HepG2 (cell line): Measurements from ENCODE around the gene JPT2. TPM values are rescaled to one million over a fixed set of nuclear protein-coding genes. Genes with fewer than 3 reads are reported as not detected.
"Not testable (repeated sequence)": the region's sequence is repeated elsewhere in the genome, so short reads cannot be mapped to it uniquely, and the experiment has no call there.

Source experiments
- ATAC-seq: fragments of 200-7000 bp; cut with Tn5 transposase; 3 replicates; pipeline ENCODE4 v1.9.1; 2020; ENCODE audit warnings: mild to moderate bottlenecking, moderate library complexity
- BruUV-seq: library from RNA; stranded (reverse); fragments of 400-500 nt; replicated peaks from 2 replicates; lab custom pipeline; 2021; lab: Mats Ljungman, UMichigan
- CTCF ChIA-PET: fragments of 300-600 bp; formaldehyde crosslinking; extraction: SDS; loops from one replicate; lab custom pipeline; 2021; ENCODE audit warnings: low total read pairs, inconsistent platforms, low intra/inter-chr PET ratio; lab: Yijun Ruan, JAX
- POLR2A ChIA-PET: fragments of 350-600 bp; sonication (Branson Sonifier 250); formaldehyde crosslinking; loops from one replicate; lab custom pipeline; 2020; ENCODE audit warnings: antibody characterized with exemption, inconsistent platforms; lab: Yijun Ruan, JAX
- DNase-seq: peaks from one replicate; pipeline ENCODE4 v3.0.0-alpha.2; 2015; ENCODE audit warnings: low spot score
- FAIRE-seq: peaks from 3 replicates; lab custom pipeline; 2011; peaks lifted over from hg19 to GRCh38; lab: Jason Lieb, UNC
- H2AFZ ChIP-seq: one replicate; pipeline ENCODE4 v1.6.1; 2011; ENCODE audit warnings: low read length, inconsistent platforms
- H3K27ac ChIP-seq: fragments of 300-600 bp; 3 replicates; pipeline ENCODE4 v1.8.0; 2011; ENCODE audit warnings: mixed run types, mild to moderate bottlenecking, mixed read lengths, low read length, inconsistent platforms; ENCODE audit not compliant: insufficient read depth; ENCODE audit errors: extremely low read length
- H3K27me3 ChIP-seq, 2 experiments: fragments of 200-600 bp in 1 of 2; 2 replicates in 1 of 2; 3 replicates in 1 of 2; pipeline versions ENCODE4 v1.6.0 to v1.8.0; 2011; ENCODE audit warnings: low read length in 2 of 2, mild to moderate bottlenecking in 2 of 2, moderate library complexity in 2 of 2, inconsistent platforms in 1 of 2; ENCODE audit not compliant: insufficient read depth in 2 of 2, control insufficient read depth in 1 of 2
- H3K36me3 ChIP-seq, 2 experiments: fragments of 200-600 bp in 1 of 2; replicated peaks in 1 of 2; 2 replicates in 1 of 2; 3 replicates in 1 of 2; pipeline versions ENCODE4 v1.5.1 to v1.8.0; 2011; ENCODE audit warnings: low read length in 2 of 2, inconsistent platforms in 1 of 2; ENCODE audit not compliant: insufficient read depth in 2 of 2, control insufficient read depth in 1 of 2
- H3K4me1 ChIP-seq: 2 replicates; pipeline ENCODE4 v1.5.1; 2012; ENCODE audit warnings: low read length, inconsistent platforms; ENCODE audit not compliant: insufficient read depth
- H3K4me2 ChIP-seq: 2 replicates; pipeline ENCODE4 v1.6.0; 2011; ENCODE audit warnings: low read depth, low read length, inconsistent platforms
- H3K4me3 ChIP-seq, 3 experiments: fragments of 200-600 bp in 1 of 3; sonication (generic), shearing (Covaris generic) in 1 of 3; replicated peaks in 1 of 3; 2 replicates each; pipeline ENCODE4 v1.5.1; 2011 to 2016; ENCODE audit warnings: low read length in 3 of 3, inconsistent platforms in 2 of 3, low read depth in 2 of 3, mild to moderate bottlenecking in 2 of 3, control low read depth in 1 of 3, mixed read lengths in 1 of 3; ENCODE audit not compliant: insufficient read depth in 1 of 3
- H3K79me2 ChIP-seq: one replicate; pipeline ENCODE4 v1.6.1; 2011; ENCODE audit warnings: low read length, inconsistent platforms; ENCODE audit not compliant: insufficient read depth
- H3K9ac ChIP-seq: 2 replicates; pipeline ENCODE4 v1.6.0; 2011; ENCODE audit warnings: mild to moderate bottlenecking, low read depth, low read length, inconsistent platforms; ENCODE audit not compliant: insufficient read depth
- H3K9me3 ChIP-seq: 2 replicates; pipeline ENCODE4 v1.5.1; 2012; ENCODE audit warnings: mild to moderate bottlenecking, low read length
- H4K20me1 ChIP-seq: 2 replicates; pipeline ENCODE4 v1.6.0; 2011; ENCODE audit warnings: inconsistent platforms, mild to moderate bottlenecking, low read length, moderate library complexity; ENCODE audit not compliant: insufficient read depth
- GPN1 ChIP-seq: sonication (generic); formaldehyde crosslinking; IDR thresholded peaks from 2 replicates; pipeline ENCODE4 v1.5.1; 2020; ENCODE audit warnings: missing genetic modification reagents, borderline replicate concordance
- GZF1 ChIP-seq: sonication (generic); formaldehyde crosslinking; IDR thresholded peaks from 2 replicates; pipeline ENCODE4 v1.5.1; 2020; ENCODE audit warnings: mild to moderate bottlenecking, missing genetic modification reagents
- STAT5B ChIP-seq: sonication (generic); formaldehyde crosslinking; IDR thresholded peaks from 2 replicates; pipeline ENCODE4 v1.4.0; 2020; ENCODE audit warnings: missing genetic modification reagents
- ZBTB42 ChIP-seq: sonication (generic); formaldehyde crosslinking; IDR thresholded peaks from 2 replicates; pipeline ENCODE4 v1.5.0; 2020; ENCODE audit warnings: mild to moderate bottlenecking, missing genetic modification reagents
- ZNF121 ChIP-seq: sonication (generic); formaldehyde crosslinking; IDR thresholded peaks from 2 replicates; pipeline ENCODE4 v1.5.0; 2020; ENCODE audit warnings: mild to moderate bottlenecking, missing genetic modification reagents
- ZNF260 ChIP-seq: sonication (generic); formaldehyde crosslinking; IDR thresholded peaks from 2 replicates; pipeline ENCODE4 v1.4.0; 2020; ENCODE audit warnings: missing genetic modification reagents, low read depth, mild to moderate bottlenecking, borderline replicate concordance
- ZNF446 ChIP-seq: sonication (generic); formaldehyde crosslinking; IDR thresholded peaks from 2 replicates; pipeline ENCODE4 v1.5.0; 2020; ENCODE audit warnings: mild to moderate bottlenecking, missing genetic modification reagents
- ZNF501 ChIP-seq: sonication (generic); formaldehyde crosslinking; IDR thresholded peaks from 2 replicates; pipeline ENCODE4 v1.5.1; 2020; ENCODE audit warnings: mild to moderate bottlenecking, moderate library complexity, missing genetic modification reagents
- ZNF557 ChIP-seq: sonication (generic); formaldehyde crosslinking; IDR thresholded peaks from 2 replicates; pipeline ENCODE4 v1.4.0; 2020; ENCODE audit warnings: missing genetic modification reagents
- ZNF660 ChIP-seq: sonication (generic); formaldehyde crosslinking; IDR thresholded peaks from 2 replicates; pipeline ENCODE4 v1.5.1; 2020; ENCODE audit warnings: mild to moderate bottlenecking, low read depth, missing genetic modification reagents, borderline replicate concordance
- ZNF790 ChIP-seq: sonication (generic); formaldehyde crosslinking; IDR thresholded peaks from 2 replicates; pipeline ENCODE4 v1.8.0; 2022; ENCODE audit warnings: missing genetic modification reagents, mild to moderate bottlenecking, borderline replicate concordance
- WGBS: methylation state at CpG from one replicate; pipeline ENCODE4 v1.1.6; 2017; ENCODE audit warnings: low lambda C conversion rate; 5-methylcytosine and 5-hydroxymethylcytosine counted together
- in situ Hi-C: cut with HindIII; loops from 2 replicates; pipeline ENCODE4 v1.10.0; 2017; ENCODE audit warnings: low pct_unique_long_range_greater_than_20kb; ENCODE audit not compliant: extremely low pct_ligation_motif_present
- intact Hi-C: fragments of 100-400 bp; cut with micrococcal nuclease; formaldehyde crosslinking; loops from one replicate; pipeline ENCODE4 v1.10.0; 2022; ENCODE audit not compliant: unreplicated experiment
- polyA plus RNA-seq, 8 experiments: library from polyadenylated mRNA; depleted of rRNA in 3 of 8; stranded (reverse) in 7 of 8; unstranded in 1 of 8; fragments of >200 nt; fragmentation: Illumina TruSeq in 4 of 8; extraction: Trizol in 4 of 8; gene quantifications; 2 replicates each; pipeline versions ENCODE4 v1.2.1 to v1.2.3, GENCODE V29; 2011 to 2016; ENCODE audit warnings: low read depth in 4 of 8, missing spikeins in 1 of 8, mixed read lengths in 1 of 8; ENCODE audit not compliant: insufficient read depth in 1 of 8
- total RNA-seq, 5 experiments: library from RNA; depleted of rRNA; stranded (reverse); fragments of >200 nt; fragmentation: Illumina TruSeq; extraction: Trizol; gene quantifications; 2 replicates each; pipeline ENCODE4 v1.2.3, GENCODE V29; 2016; ENCODE audit warnings: low read depth in 1 of 5
- TF ChIP-seq, protein P1 (sequence below): sonication (generic); formaldehyde crosslinking; IDR thresholded peaks from 2 replicates; pipeline ENCODE4 v1.4.0; 2020; ENCODE audit warnings: missing genetic modification reagents, borderline replicate concordance

JPT2 gene
- total and polyA plus RNA-seq, 2 of the 13 experiments (the other 11 are each of a cell fraction or from before 2014, with no cell fraction given), result 53.5 to 89.4 TPM

DNA sequence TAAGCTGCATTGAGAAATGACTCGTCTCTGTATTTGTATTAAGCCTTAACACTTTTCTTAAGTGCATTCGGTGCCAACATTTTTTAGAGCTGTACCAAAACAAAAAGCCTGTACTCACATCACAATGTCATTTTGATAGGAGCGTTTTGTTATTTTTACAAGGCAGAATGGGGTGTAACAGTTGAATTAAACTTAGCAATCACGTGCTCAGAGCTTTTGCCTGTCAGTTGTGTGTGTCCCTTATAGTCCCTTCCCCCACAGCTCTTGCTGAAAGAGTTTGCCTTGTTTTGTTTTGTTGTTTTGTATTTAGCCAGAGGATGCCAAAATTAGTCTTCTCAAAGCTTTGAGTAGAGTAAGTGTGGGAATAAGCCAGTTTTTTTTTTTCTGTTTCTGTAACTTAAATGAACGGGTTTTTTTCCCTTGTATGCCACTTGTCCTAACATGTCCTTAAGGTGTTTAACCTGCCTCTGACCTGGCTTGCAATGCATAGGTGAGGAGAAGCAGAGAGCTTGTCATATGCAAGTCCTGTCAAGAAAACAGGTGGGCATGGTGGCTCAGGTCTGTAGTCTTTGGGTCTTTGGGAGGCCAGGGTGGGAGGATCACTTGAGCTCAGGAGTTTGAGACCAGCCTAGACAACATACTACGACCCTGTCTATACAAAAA lies 23.3 kb downstream of the JPT2 start:
- Histone ChIP-seq H3K9me3 (no peaks in the 10 kb centered on the region), H3K4me1 (peaks cover 7% of the 10 kb centered on the region), H3K27ac (no peak overlapping the region), H3K9ac (no peak overlapping the region), H3K79me2 (peaks cover 3% of the 10 kb centered on the region), H3K36me3 (peaks cover 28 to 55% of the 10 kb centered on the region in 2 experiments; a peak in 4 of 5 replicates), H3K27me3 (no peaks in the 10 kb centered on the region; a peak in 1 of 5 replicates), H3K4me2 (no peak overlapping the region), H2AFZ (no peak overlapping the region), H3K4me3 (no peak overlapping the region), H4K20me1 (no peaks in the 10 kb centered on the region)
- ATAC-seq (no peak), DNase-seq (no peak), FAIRE-seq (no peak)
- TF ChIP-seq ZNF446 (CRISPR knock-in tag) (no peak), ZNF660 (CRISPR knock-in tag) (no peak), ZNF557 (CRISPR knock-in tag) (no peak), GPN1 (no peak), STAT5B (CRISPR knock-in tag) (no peak), ZNF501 (CRISPR knock-in tag) (no peak), ZNF260 (no peak), ZBTB42 (CRISPR knock-in tag) (no peak)
- 98% methylated on average over 6 of the region's 6 CpGs for WGBS
- in situ Hi-C loops (no loop called here), intact Hi-C loops (loop anchor here (10.0 kb wide), 1 partner anchor 87 kb away; the partner anchor contains the start of genes CRAMP1 and IFT140)
- ChIA-PET CTCF (no interaction called here), POLR2A (no interaction called here)
- no TSS peak for BruUV-seq

DNA sequence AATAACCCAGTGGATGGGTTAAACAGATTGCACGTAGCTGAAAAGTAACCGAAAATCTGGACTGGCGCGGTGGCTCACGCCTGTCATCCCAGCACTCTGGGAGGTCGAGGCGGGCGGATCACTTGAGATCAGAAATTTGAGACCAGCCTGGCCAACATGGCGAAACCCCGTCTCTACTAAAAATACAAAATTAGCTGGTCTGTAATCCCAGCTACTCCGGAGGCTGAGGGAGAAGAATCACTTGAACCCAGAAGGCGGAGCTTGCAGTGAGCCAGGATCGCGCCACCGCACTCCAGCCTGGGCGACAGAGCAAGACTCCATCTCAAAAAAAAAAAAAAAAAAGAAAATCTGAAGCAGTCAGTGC lies 27.2 kb downstream of the JPT2 start:
- ATAC-seq, result peak; percentile 13
- DNase-seq, H3K9me3 ChIP-seq, BruUV-seq, in situ Hi-C loops, H3K27me3 ChIP-seq, FAIRE-seq, CTCF ChIA-PET: not testable (repeated sequence)
- H3K36me3 ChIP-seq, result peaks cover 5 to 20% of the 10 kb centered on the region in 2 experiments; a peak in 3 of 5 replicates
- POLR2A ChIA-PET, result interaction anchor here (0.6 to 3.9 kb wide), 11 partner anchors 8 to 280 kb away, joined by 3 to 37 read pairs (median 4); partner anchors contain the start of genes CRAMP1, EME2, IFT140 and JPT2
- H4K20me1 ChIP-seq, result peaks cover 16% of the 10 kb centered on the region
- peak overlapping the region; percentile 97 for H3K9ac ChIP-seq
- peak overlapping the region; percentile 89 for H3K4me2 ChIP-seq
- peak overlapping the region; percentile 85 for H3K27ac ChIP-seq
- peak overlapping the region; percentile 81 to 99 (median 95); a peak in 5 of 6 replicates for H3K4me3 ChIP-seq
- WGBS, result 15% methylated on average over 16 of the region's 16 CpGs
- intact Hi-C loops, result loop anchor here (10.0 kb wide), 1 partner anchor 91 kb away; the partner anchor contains the start of genes CRAMP1 and IFT140
- H3K79me2 ChIP-seq, result peaks cover 39% of the 10 kb centered on the region
- peak overlapping the region; percentile 61 for H2AFZ ChIP-seq
- peaks cover 38% of the 10 kb centered on the region for H3K4me1 ChIP-seq
- TF ChIP-seq GZF1 (CRISPR knock-in tag) (0 out of 2 replicates have a peak, but pooled peaks have one; percentile 9), ZNF121 (CRISPR knock-in tag) (0 out of 2 replicates have a peak, but pooled peaks have one; percentile 21), ZNF790 (CRISPR knock-in tag) (0 out of 2 replicates have a peak, but pooled peaks have one; percentile 4)
- TF ChIP-seq, protein P1, sequence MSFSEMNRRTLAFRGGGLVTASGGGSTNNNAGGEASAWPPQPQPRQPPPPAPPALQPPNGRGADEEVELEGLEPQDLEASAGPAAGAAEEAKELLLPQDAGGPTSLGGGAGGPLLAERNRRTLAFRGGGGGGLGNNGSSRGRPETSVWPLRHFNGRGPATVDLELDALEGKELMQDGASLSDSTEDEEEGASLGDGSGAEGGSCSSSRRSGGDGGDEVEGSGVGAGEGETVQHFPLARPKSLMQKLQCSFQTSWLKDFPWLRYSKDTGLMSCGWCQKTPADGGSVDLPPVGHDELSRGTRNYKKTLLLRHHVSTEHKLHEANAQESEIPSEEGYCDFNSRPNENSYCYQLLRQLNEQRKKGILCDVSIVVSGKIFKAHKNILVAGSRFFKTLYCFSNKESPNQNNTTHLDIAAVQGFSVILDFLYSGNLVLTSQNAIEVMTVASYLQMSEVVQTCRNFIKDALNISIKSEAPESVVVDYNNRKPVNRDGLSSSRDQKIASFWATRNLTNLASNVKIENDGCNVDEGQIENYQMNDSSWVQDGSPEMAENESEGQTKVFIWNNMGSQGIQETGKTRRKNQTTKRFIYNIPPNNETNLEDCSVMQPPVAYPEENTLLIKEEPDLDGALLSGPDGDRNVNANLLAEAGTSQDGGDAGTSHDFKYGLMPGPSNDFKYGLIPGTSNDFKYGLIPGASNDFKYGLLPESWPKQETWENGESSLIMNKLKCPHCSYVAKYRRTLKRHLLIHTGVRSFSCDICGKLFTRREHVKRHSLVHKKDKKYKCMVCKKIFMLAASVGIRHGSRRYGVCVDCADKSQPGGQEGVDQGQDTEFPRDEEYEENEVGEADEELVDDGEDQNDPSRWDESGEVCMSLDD, result peak; percentile 5; the same call in 1 of the 2 replicates
